ENCODE data around the gene ZER1.

The ZER1 gene

GRCh38 chr9:128720841-128721486 lies 50.8 kb downstream of the ZER1 start:
- Histone ChIP-seq H3K27me3 (ENCODE audit: control insufficient read depth in 3 of 3, insufficient read depth in 3 of 3, low read depth in 1 of 3, low read length in 3 of 3) (no peaks in the 10 kb centered on the region), H3K27ac (replicated peaks; ENCODE audit: low read length) (no peak overlapping the region), H3K36me3 (replicated peaks in 1 of 2; ENCODE audit: control insufficient read depth in 2 of 2, insufficient read depth in 2 of 2, low read length in 2 of 2) (peaks cover 10 to 38% of the 10 kb centered on the region in 2 donors), H3K23ac (ENCODE audit: low read depth, low read length, poor library complexity) (no peak overlapping the region), H2BK120ac (ENCODE audit: low read depth, low read length) (no peak overlapping the region), H2AK5ac (ENCODE audit: low read depth, low read length) (no peak overlapping the region), H2BK12ac (ENCODE audit: low read length) (no peak overlapping the region), H3K14ac (ENCODE audit: low read length) (no peak overlapping the region), H3K4me2 (ENCODE audit: insufficient read depth, low read length, poor library complexity, severe bottlenecking) (no peak overlapping the region), H3K18ac (ENCODE audit: low read length) (no peak overlapping the region), H2AFZ (ENCODE audit: low read length) (no peak overlapping the region), H2BK15ac (ENCODE audit: low read length) (no peak overlapping the region), H3K4me3 (ENCODE audit: low read length in 2 of 2) (no peak overlapping the region), H3K9ac (ENCODE audit: low read depth, low read length, poor library complexity) (peak overlapping the region; percentile 70), H4K8ac (ENCODE audit: low read depth, low read length) (no peak overlapping the region), H3K4ac (ENCODE audit: low read length) (no peak overlapping the region), H4K91ac (ENCODE audit: low read depth, low read length, poor library complexity) (no peak overlapping the region), H3K79me1 (ENCODE audit: low read depth, low read length) (no peaks in the 10 kb centered on the region), H2BK5ac (ENCODE audit: low read length) (peak overlapping the region; percentile 53), H3K9me3 (replicated peaks in 1 of 2; ENCODE audit: control insufficient read depth in 2 of 2, insufficient read depth in 1 of 2, low read depth in 1 of 2, low read length in 2 of 2) (no peaks in the 10 kb centered on the region), H3K4me1 (ENCODE audit: control insufficient read depth in 2 of 2, insufficient read depth in 1 of 2, low read depth in 1 of 2, low read length in 2 of 2) (peaks cover 0 to 13% of the 10 kb centered on the region in 2 donors)
- WGBS, 2 donors (ENCODE audit: extremely low coverage in 2 of 2, insufficient read length in 2 of 2, insufficient replicate concordance in 1 of 2) = no CpG with 5 or more reads among the region's 22 CpGs
- DNase-seq (ENCODE audit: low spot score) = no peak

- Histone ChIP-seq H3K4ac (ENCODE audit: low read length) (no peak overlapping the region), H3K9ac (ENCODE audit: low read depth, low read length, poor library complexity) (no peak overlapping the region), H3K9me3 (replicated peaks in 1 of 2; ENCODE audit: control insufficient read depth in 2 of 2, insufficient read depth in 1 of 2, low read depth in 1 of 2, low read length in 2 of 2) (no peaks in the 10 kb centered on the region), H4K8ac (ENCODE audit: low read depth, low read length) (no peak overlapping the region), H3K27me3 (ENCODE audit: control insufficient read depth in 3 of 3, insufficient read depth in 3 of 3, low read depth in 1 of 3, low read length in 3 of 3) (no peaks in the 10 kb centered on the region), H3K23ac (ENCODE audit: low read depth, low read length, poor library complexity) (peak overlapping the region; percentile 43), H3K27ac (replicated peaks; ENCODE audit: low read length) (no peak overlapping the region), H3K79me1 (ENCODE audit: low read depth, low read length) (no peaks in the 10 kb centered on the region), H3K4me3 (ENCODE audit: low read length in 2 of 2) (no peak overlapping the region), H3K14ac (ENCODE audit: low read length) (no peak overlapping the region), H2BK12ac (ENCODE audit: low read length) (peak overlapping the region; percentile 22), H2BK15ac (ENCODE audit: low read length) (no peak overlapping the region), H3K4me1 (ENCODE audit: control insufficient read depth in 2 of 2, insufficient read depth in 1 of 2, low read depth in 1 of 2, low read length in 2 of 2) (peaks cover 0 to 12% of the 10 kb centered on the region in 2 donors), H2AK5ac (ENCODE audit: low read depth, low read length) (no peak overlapping the region), H2BK5ac (ENCODE audit: low read length) (peak overlapping the region; percentile 53), H2BK120ac (ENCODE audit: low read depth, low read length) (no peak overlapping the region), H3K18ac (ENCODE audit: low read length) (no peak overlapping the region), H2AFZ (ENCODE audit: low read length) (no peak overlapping the region), H4K91ac (ENCODE audit: low read depth, low read length, poor library complexity) (no peak overlapping the region), H3K36me3 (replicated peaks in 1 of 2; ENCODE audit: control insufficient read depth in 2 of 2, insufficient read depth in 2 of 2, low read length in 2 of 2) (peaks cover 10 to 44% of the 10 kb centered on the region in 2 donors), H3K4me2 (ENCODE audit: insufficient read depth, low read length, poor library complexity, severe bottlenecking) (no peak overlapping the region)
- no peak for DNase-seq (ENCODE audit: low spot score)
- no CpG with 5 or more reads among the region's 30 CpGs for WGBS, 2 donors (ENCODE audit: extremely low coverage in 2 of 2, insufficient read length in 2 of 2, insufficient replicate concordance in 1 of 2)
Measured at GRCh38 chr9:128719919-128720605, 51.7 kb downstream of the ZER1 start.

- Histone ChIP-seq H3K4ac (ENCODE audit: low read length) (no peak overlapping the region), H2BK120ac (ENCODE audit: low read depth, low read length) (no peak overlapping the region), H2BK5ac (ENCODE audit: low read length) (no peak overlapping the region), H3K27me3 (ENCODE audit: control insufficient read depth in 3 of 3, insufficient read depth in 3 of 3, low read depth in 1 of 3, low read length in 3 of 3) (no peaks in the 10 kb centered on the region), H3K27ac (replicated peaks; ENCODE audit: low read length) (no peak overlapping the region), H4K8ac (ENCODE audit: low read depth, low read length) (no peak overlapping the region), H4K91ac (ENCODE audit: low read depth, low read length, poor library complexity) (no peak overlapping the region), H2AK5ac (ENCODE audit: low read depth, low read length) (no peak overlapping the region), H3K18ac (ENCODE audit: low read length) (no peak overlapping the region), H3K36me3 (replicated peaks in 1 of 2; ENCODE audit: control insufficient read depth in 2 of 2, insufficient read depth in 2 of 2, low read length in 2 of 2) (peaks cover 18 to 60% of the 10 kb centered on the region in 2 donors), H3K14ac (ENCODE audit: low read length) (no peak overlapping the region), H3K4me1 (ENCODE audit: control insufficient read depth in 2 of 2, insufficient read depth in 1 of 2, low read depth in 1 of 2, low read length in 2 of 2) (peaks cover 0 to 5% of the 10 kb centered on the region in 2 donors), H3K23ac (ENCODE audit: low read depth, low read length, poor library complexity) (no peak overlapping the region), H3K79me1 (ENCODE audit: low read depth, low read length) (no peaks in the 10 kb centered on the region), H3K9ac (ENCODE audit: low read depth, low read length, poor library complexity) (no peak overlapping the region), H3K9me3 (replicated peaks in 1 of 2; ENCODE audit: control insufficient read depth in 2 of 2, insufficient read depth in 1 of 2, low read depth in 1 of 2, low read length in 2 of 2) (no peaks in the 10 kb centered on the region), H2AFZ (ENCODE audit: low read length) (no peak overlapping the region), H2BK12ac (ENCODE audit: low read length) (no peak overlapping the region), H3K4me2 (ENCODE audit: insufficient read depth, low read length, poor library complexity, severe bottlenecking) (no peak overlapping the region), H3K4me3 (ENCODE audit: low read length in 2 of 2) (no peak overlapping the region), H2BK15ac (ENCODE audit: low read length) (no peak overlapping the region)
- no CpG with 5 or more reads among the region's 5 CpGs for WGBS, 2 donors (ENCODE audit: extremely low coverage in 2 of 2, insufficient read length in 2 of 2, insufficient replicate concordance in 1 of 2)
- no peak for DNase-seq (ENCODE audit: low spot score)
Measured at GRCh38 chr9:128718475-128718874, 53.3 kb downstream of the ZER1 start.

GRCh38 chr9:128718047-128718446 lies 53.7 kb downstream of the ZER1 start:
- DNase-seq (ENCODE audit: low spot score) = no peak
- no peak overlapping the region for H3K4me3 ChIP-seq (ENCODE audit: low read length in 2 of 2)
- no peak overlapping the region for H2AFZ ChIP-seq (ENCODE audit: low read length)
- H4K91ac ChIP-seq (ENCODE audit: low read depth, low read length, poor library complexity) = no peak overlapping the region
- H3K4me2 ChIP-seq (ENCODE audit: insufficient read depth, low read length, poor library complexity, severe bottlenecking) = no peak overlapping the region
- H3K79me1 ChIP-seq (ENCODE audit: low read depth, low read length) = no peaks in the 10 kb centered on the region
- H3K18ac ChIP-seq (ENCODE audit: low read length) = no peak overlapping the region
- no peak overlapping the region for H2BK5ac ChIP-seq (ENCODE audit: low read length)
- no peak overlapping the region for H2BK12ac ChIP-seq (ENCODE audit: low read length)
- H3K4me1 ChIP-seq (ENCODE audit: control insufficient read depth in 2 of 2, insufficient read depth in 1 of 2, low read depth in 1 of 2, low read length in 2 of 2) = peaks cover 0 to 2% of the 10 kb centered on the region in 2 donors
- H4K8ac ChIP-seq (ENCODE audit: low read depth, low read length) = peak overlapping the region; percentile 43
- no peak overlapping the region for H2BK120ac ChIP-seq (ENCODE audit: low read depth, low read length)
- no peak overlapping the region for H2AK5ac ChIP-seq (ENCODE audit: low read depth, low read length)
- H3K27me3 ChIP-seq (ENCODE audit: control insufficient read depth in 3 of 3, insufficient read depth in 3 of 3, low read depth in 1 of 3, low read length in 3 of 3) = no peaks in the 10 kb centered on the region
- H3K9ac ChIP-seq (ENCODE audit: low read depth, low read length, poor library complexity) = no peak overlapping the region
- peaks cover 18 to 64% of the 10 kb centered on the region in 2 donors for H3K36me3 ChIP-seq (replicated peaks in 1 of 2; ENCODE audit: control insufficient read depth in 2 of 2, insufficient read depth in 2 of 2, low read length in 2 of 2)
- H2BK15ac ChIP-seq (ENCODE audit: low read length) = no peak overlapping the region
- H3K9me3 ChIP-seq (replicated peaks in 1 of 2; ENCODE audit: control insufficient read depth in 2 of 2, insufficient read depth in 1 of 2, low read depth in 1 of 2, low read length in 2 of 2) = no peaks in the 10 kb centered on the region
- no peak overlapping the region for H3K23ac ChIP-seq (ENCODE audit: low read depth, low read length, poor library complexity)
- H3K4ac ChIP-seq (ENCODE audit: low read length) = no peak overlapping the region
- H3K27ac ChIP-seq (replicated peaks; ENCODE audit: low read length) = no peak overlapping the region
- no CpG with 5 or more reads among the region's 8 CpGs for WGBS, 2 donors (ENCODE audit: extremely low coverage in 2 of 2, insufficient read length in 2 of 2, insufficient replicate concordance in 1 of 2)
- H3K14ac ChIP-seq (ENCODE audit: low read length) = no peak overlapping the region

Data from neuronal stem cell (in vitro differentiated cells).